Measurements from ENCODE around the gene ATP2C2.

DNA sequence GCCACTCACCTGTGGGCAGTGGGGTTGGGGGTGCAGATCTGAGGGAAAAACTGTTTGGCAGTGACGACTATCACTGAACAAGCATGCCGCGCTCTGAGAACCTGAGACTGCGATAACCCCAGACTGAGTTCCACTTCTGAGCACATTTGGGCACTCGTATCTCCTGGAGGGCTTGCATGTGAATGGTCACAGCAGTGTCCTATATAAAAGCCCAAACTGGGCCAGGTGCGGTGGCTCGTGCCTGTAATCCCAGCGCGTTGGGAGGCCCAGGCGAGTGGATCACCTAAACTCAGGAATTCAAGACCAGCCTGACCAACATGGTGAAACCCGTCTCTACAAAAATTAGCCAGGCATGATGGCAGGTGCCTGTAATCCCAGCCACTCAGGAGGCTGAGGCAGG lies 18.7 kb downstream of the ATP2C2 start:
- TF ChIP-seq, protein P1, sequence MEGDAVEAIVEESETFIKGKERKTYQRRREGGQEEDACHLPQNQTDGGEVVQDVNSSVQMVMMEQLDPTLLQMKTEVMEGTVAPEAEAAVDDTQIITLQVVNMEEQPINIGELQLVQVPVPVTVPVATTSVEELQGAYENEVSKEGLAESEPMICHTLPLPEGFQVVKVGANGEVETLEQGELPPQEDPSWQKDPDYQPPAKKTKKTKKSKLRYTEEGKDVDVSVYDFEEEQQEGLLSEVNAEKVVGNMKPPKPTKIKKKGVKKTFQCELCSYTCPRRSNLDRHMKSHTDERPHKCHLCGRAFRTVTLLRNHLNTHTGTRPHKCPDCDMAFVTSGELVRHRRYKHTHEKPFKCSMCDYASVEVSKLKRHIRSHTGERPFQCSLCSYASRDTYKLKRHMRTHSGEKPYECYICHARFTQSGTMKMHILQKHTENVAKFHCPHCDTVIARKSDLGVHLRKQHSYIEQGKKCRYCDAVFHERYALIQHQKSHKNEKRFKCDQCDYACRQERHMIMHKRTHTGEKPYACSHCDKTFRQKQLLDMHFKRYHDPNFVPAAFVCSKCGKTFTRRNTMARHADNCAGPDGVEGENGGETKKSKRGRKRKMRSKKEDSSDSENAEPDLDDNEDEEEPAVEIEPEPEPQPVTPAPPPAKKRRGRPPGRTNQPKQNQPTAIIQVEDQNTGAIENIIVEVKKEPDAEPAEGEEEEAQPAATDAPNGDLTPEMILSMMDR (optimal IDR thresholded peaks at IDR 0.05 in 1 of 3, IDR thresholded peaks at IDR 0.05 in 1 of 3, conservative IDR thresholded peaks at IDR 0.05 in 1 of 3; ENCODE audit: extremely low read depth in 1 of 3, insufficient read depth in 2 of 3, low read length in 3 of 3) = no peak
- TF ChIP-seq EZH2 (IDR thresholded peaks at IDR 0.05; ENCODE audit: low read length) = no peak
